K562 (cell line): Measurements from ENCODE around the gene RBBP5. TPM values are rescaled to one million over a fixed set of nuclear protein-coding genes. Genes with fewer than 3 reads are reported as not detected.
A peak's percentile ranks its signal among the peaks of the same experiment; 100 is the strongest.

Experiments
- ATAC-seq: fragments of 200-7000 bp; cut with Tn5 transposase; 3 replicates; pipeline ENCODE4 v1.9.1; 2020; ENCODE audit warnings: moderate library complexity
- BruUV-seq: library from RNA; stranded (reverse); fragments of 400-500 nt; replicated peaks from 2 replicates; lab custom pipeline; 2021; lab: Mats Ljungman, UMichigan
- CTCF ChIA-PET: fragments of 300-600 bp; formaldehyde crosslinking; extraction: SDS; loops from one replicate; lab custom pipeline; 2021; ENCODE audit warnings: low intra/inter-chr PET ratio; lab: Yijun Ruan, JAX
- POLR2A ChIA-PET: fragments of 300-600, 350-650 bp; sonication (Branson Sonifier 250); formaldehyde crosslinking; extraction: SDS; loops from one replicate; lab custom pipeline; 2021; ENCODE audit warnings: antibody characterized with exemption, inconsistent platforms; lab: Yijun Ruan, JAX
- DNase-seq, 4 experiments: peaks; one replicate each; pipeline versions ENCODE4 v3.0.0 to v3.0.0-alpha.2; 2011 to 2018; ENCODE audit warnings: low spot score in 3 of 4, mixed read lengths in 3 of 4; ENCODE audit errors: extremely low read depth in 1 of 4
- FAIRE-seq: peaks from 2 replicates; lab custom pipeline; 2011; peaks lifted over from hg19 to GRCh38; lab: Jason Lieb, UNC
- H2AFZ ChIP-seq: 2 replicates; pipeline ENCODE4 v1.6.0; 2011; ENCODE audit warnings: low read depth, low read length, control low read depth, inconsistent platforms
- H3K27ac ChIP-seq: fragments of 200-600 bp; 3 replicates; pipeline ENCODE4 v1.8.0; 2011; ENCODE audit warnings: low read depth, mild to moderate bottlenecking, control low read depth, inconsistent platforms, low read length, moderate library complexity, mixed read lengths; ENCODE audit errors: extremely low read depth
- H3K27me3 ChIP-seq, 2 experiments: fragments of 300-600 bp in 1 of 2; 2 replicates in 1 of 2; 3 replicates in 1 of 2; pipeline versions ENCODE4 v1.6.0 to v1.8.0; 2011; ENCODE audit warnings: inconsistent platforms in 2 of 2, low read length in 2 of 2, mild to moderate bottlenecking in 1 of 2, mixed read lengths in 1 of 2, moderate library complexity in 1 of 2; ENCODE audit not compliant: control insufficient read depth in 2 of 2, insufficient read depth in 2 of 2
- H3K36me3 ChIP-seq: fragments of 300-600 bp; 3 replicates; pipeline ENCODE4 v1.8.0; 2011; ENCODE audit warnings: mild to moderate bottlenecking, low read length, inconsistent platforms; ENCODE audit not compliant: control insufficient read depth, insufficient read depth
- H3K4me1 ChIP-seq, 2 experiments: fragments of 200-600 bp in 1 of 2; replicated peaks in 1 of 2; 2 replicates in 1 of 2; 3 replicates in 1 of 2; pipeline versions ENCODE4 v1.5.1 to v1.8.0; 2011; ENCODE audit warnings: inconsistent platforms in 2 of 2, low read length in 2 of 2, mild to moderate bottlenecking in 1 of 2, mixed read lengths in 1 of 2, moderate library complexity in 1 of 2; ENCODE audit not compliant: control insufficient read depth in 2 of 2, insufficient read depth in 2 of 2
- H3K4me2 ChIP-seq: 2 replicates; pipeline ENCODE4 v1.6.1; 2011; ENCODE audit warnings: low read length, control low read depth, inconsistent platforms, mixed read lengths; ENCODE audit not compliant: insufficient read depth
- H3K4me3 ChIP-seq: fragments of 200-600 bp; sonication (generic), shearing (Covaris generic); 2 replicates; pipeline ENCODE4 v1.5.1; 2016; ENCODE audit warnings: control low read depth, inconsistent platforms
- H3K79me2 ChIP-seq: fragments of 200-600 bp; 3 replicates; pipeline ENCODE4 v1.8.0; 2011; ENCODE audit warnings: low read length, inconsistent platforms; ENCODE audit not compliant: control insufficient read depth, insufficient read depth
- H3K9ac ChIP-seq, 2 experiments: 2 replicates each; pipeline versions ENCODE4 v1.6.0 to v1.6.1; 2011; ENCODE audit warnings: low read depth in 2 of 2, low read length in 2 of 2, control low read depth in 1 of 2, inconsistent platforms in 1 of 2, mild to moderate bottlenecking in 1 of 2, mixed read lengths in 1 of 2; ENCODE audit not compliant: insufficient read depth in 1 of 2
- H3K9me1 ChIP-seq: one replicate; pipeline ENCODE4 v1.6.0; 2011; ENCODE audit warnings: inconsistent platforms, mild to moderate bottlenecking, low read length, moderate library complexity; ENCODE audit not compliant: control insufficient read depth, insufficient read depth
- H3K9me3 ChIP-seq: replicated peaks from 2 replicates; pipeline ENCODE4 v1.5.1; 2011; ENCODE audit warnings: low read depth, low read length, inconsistent platforms; ENCODE audit not compliant: control insufficient read depth, insufficient read depth
- H4K20me1 ChIP-seq: replicated peaks from 2 replicates; pipeline ENCODE4 v1.6.1; 2011; ENCODE audit warnings: low read length, inconsistent platforms, mixed read lengths; ENCODE audit not compliant: control insufficient read depth, insufficient read depth
- POLR2B ChIP-seq: fragments of 450-650 bp; IDR thresholded peaks from 2 replicates; pipeline ENCODE4 v1.6.1; 2018; ENCODE audit warnings: low read depth; ENCODE audit not compliant: partially characterized antibody
- RHOXF2B ChIP-seq: fragments of 250-450 bp; sonication (Bioruptor Pico); conservative IDR thresholded peaks from 2 replicates; pipeline ENCODE4 v1.5.1; 2021
- SMARCE1 ChIP-seq: fragments of 450-650 bp; IDR thresholded peaks from 2 replicates; pipeline ENCODE4 v1.7.1; 2016; ENCODE audit warnings: mild to moderate bottlenecking
- ZBTB40 ChIP-seq, 2 experiments: fragments of 450-650 bp in 1 of 2; sonication (generic) in 1 of 2; formaldehyde crosslinking in 1 of 2; IDR thresholded peaks; 2 replicates each; pipeline versions ENCODE4 v1.7.1 to v1.9.0; 2016 to 2022; ENCODE audit warnings: inconsistent platforms in 1 of 2, mild to moderate bottlenecking in 1 of 2, missing genetic modification reagents in 1 of 2
- ZFX ChIP-seq: sonication (generic); formaldehyde crosslinking; IDR thresholded peaks from 2 replicates; pipeline ENCODE4 v1.8.0; 2022; ENCODE audit warnings: mild to moderate bottlenecking, missing genetic modification reagents, moderate library complexity
- ZNF780A ChIP-seq: fragments of 250-450 bp; sonication (Bioruptor Pico); IDR thresholded peaks from 2 replicates; pipeline ENCODE4 v1.5.0; 2021; ENCODE audit warnings: mild to moderate bottlenecking
- WGBS: fragments of 100-300 bp; shearing (Covaris generic); methylation state at CpG from one replicate; pipeline ENCODE4 v1.1.6; 2016; ENCODE audit warnings: low coverage, mixed read lengths; ENCODE audit not compliant: insufficient coverage; ENCODE audit errors: missing lambda C conversion rate; 5-methylcytosine and 5-hydroxymethylcytosine counted together
- in situ Hi-C: fragments of 300-500 bp; cut with MboI; formaldehyde crosslinking; loops from 4 replicates; pipeline ENCODE4 v1.15.0; 2018; ENCODE audit warnings: inconsistent platforms, mixed read lengths
- intact Hi-C: fragments of 100-400 bp; cut with micrococcal nuclease; formaldehyde crosslinking; loops from 2 replicates; pipeline ENCODE4 v1.14.2; 2022
- polyA plus RNA-seq, 8 experiments: library from polyadenylated mRNA; depleted of rRNA in 4 of 8; stranded (reverse) in 5 of 8; unstranded in 3 of 8; fragments of >200 nt; fragmentation: Nextera tagmentation in 2 of 8; fragmentation: Illumina TruSeq in 1 of 8; extraction: Ambion mirVana in 2 of 8; extraction: Trizol in 1 of 8; gene quantifications; 2 replicates each; pipeline versions ENCODE4 v1.2.1 to v1.2.3, GENCODE V29; 2011 to 2014; ENCODE audit warnings: inconsistent platforms in 1 of 8, missing spikeins in 1 of 8
- total RNA-seq, 7 experiments: library from RNA; depleted of rRNA in 6 of 7; stranded (reverse); fragments of >200 nt in 6 of 7; fragmentation: Illumina TruSeq in 2 of 7; extraction: Trizol in 2 of 7; gene quantifications; 2 replicates each; pipeline versions ENCODE4 v1.2.1 to v1.2.3, GENCODE V29; 2011 to 2021; ENCODE audit warnings: low replicate concordance in 1 of 7
- TF ChIP-seq, protein P1 (sequence below): fragments of 450-650 bp; conservative IDR thresholded peaks from 2 replicates; pipeline ENCODE4 v1.6.1; 2016; ENCODE audit warnings: missing genetic modification characterization, low read depth, mild to moderate bottlenecking, missing compliant biosample characterization, moderate library complexity
- TF ChIP-seq, protein P2 (sequence below): fragments of 450-650 bp; conservative IDR thresholded peaks from 2 replicates; pipeline ENCODE4 v1.6.1; 2016; ENCODE audit warnings: missing genetic modification characterization, low read depth, mild to moderate bottlenecking, control low read depth, missing compliant biosample characterization

RBBP5 gene
- total and polyA plus RNA-seq, 9 of the 15 experiments (the other 6 are each of a cell fraction or from before 2014, with no cell fraction given): 17.2 to 37.4 (median 28.4) TPM

GRCh38 chr1:205124726-205125125 is 2.9 kb upstream of the RBBP5 start (continued):
- TF ChIP-seq SMARCE1 (peak; percentile 48; the same call in 1 of the 2 replicates), ZNF780A (no peak)
- TF ChIP-seq, protein P1, sequence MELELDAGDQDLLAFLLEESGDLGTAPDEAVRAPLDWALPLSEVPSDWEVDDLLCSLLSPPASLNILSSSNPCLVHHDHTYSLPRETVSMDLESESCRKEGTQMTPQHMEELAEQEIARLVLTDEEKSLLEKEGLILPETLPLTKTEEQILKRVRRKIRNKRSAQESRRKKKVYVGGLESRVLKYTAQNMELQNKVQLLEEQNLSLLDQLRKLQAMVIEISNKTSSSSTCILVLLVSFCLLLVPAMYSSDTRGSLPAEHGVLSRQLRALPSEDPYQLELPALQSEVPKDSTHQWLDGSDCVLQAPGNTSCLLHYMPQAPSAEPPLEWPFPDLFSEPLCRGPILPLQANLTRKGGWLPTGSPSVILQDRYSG (tag): no peak

GRCh38 chr1:205122489-205122882 is 708 bp upstream of the RBBP5 start:
- BruUV-seq: TSS peak; percentile 99
- ATAC-seq (peak; percentile 43), DNase-seq (no peak), FAIRE-seq (no peak)
- intact Hi-C loops: loop anchor here (1.0 to 5.0 kb wide), 5 partner anchors 35 to 134 kb away; partner anchors contain the start of gene DSTYK
- 16% methylated on average over 9 of the region's 9 CpGs for WGBS
- Histone ChIP-seq H3K27ac (peak overlapping the region; percentile 98), H3K4me3 (peak overlapping the region; percentile 73), H3K36me3 (peaks cover 24% of the 10 kb centered on the region; the same call in 2 of the 3 replicates), H3K79me2 (peaks cover 44% of the 10 kb centered on the region), H4K20me1 (peaks cover 8% of the 10 kb centered on the region; the same call in 1 of the 2 replicates), H3K9me1 (no peaks in the 10 kb centered on the region), H3K9me3 (no peaks in the 10 kb centered on the region), H3K4me2 (peak overlapping the region; percentile 95), H3K9ac (peak overlapping the region; percentile 94 to 96; a peak in 3 of 4 replicates), H3K27me3 (no peaks in the 10 kb centered on the region), H2AFZ (peak overlapping the region; percentile 96), H3K4me1 (peaks cover 18 to 19% of the 10 kb centered on the region in 2 experiments; a peak in 4 of 5 replicates)
- ChIA-PET POLR2A (interaction anchor here (0.8 to 5.9 kb wide), 17 partner anchors 8 to 141 kb away, joined by 3 to 55 read pairs (median 5); no protein-coding TSS in a partner anchor), CTCF (interaction anchor here (1.7 kb wide), 1 partner anchor 134 kb away, joined by 7 read pairs; no protein-coding TSS in a partner anchor)
- in situ Hi-C loops: no loop called here
- TF ChIP-seq RHOXF2B (CRISPR knock-in tag) (no peak), ZFX (CRISPR knock-in tag) (peak; percentile 27; the same call in 1 of the 2 replicates), POLR2B (peak; percentile 6), ZBTB40 (IDR thresholded peaks at IDR 0.05) (no peak), ZBTB40 (CRISPR knock-in tag; IDR thresholded peaks at IDR 0.05) (no peak)
- TF ChIP-seq, protein P2, sequence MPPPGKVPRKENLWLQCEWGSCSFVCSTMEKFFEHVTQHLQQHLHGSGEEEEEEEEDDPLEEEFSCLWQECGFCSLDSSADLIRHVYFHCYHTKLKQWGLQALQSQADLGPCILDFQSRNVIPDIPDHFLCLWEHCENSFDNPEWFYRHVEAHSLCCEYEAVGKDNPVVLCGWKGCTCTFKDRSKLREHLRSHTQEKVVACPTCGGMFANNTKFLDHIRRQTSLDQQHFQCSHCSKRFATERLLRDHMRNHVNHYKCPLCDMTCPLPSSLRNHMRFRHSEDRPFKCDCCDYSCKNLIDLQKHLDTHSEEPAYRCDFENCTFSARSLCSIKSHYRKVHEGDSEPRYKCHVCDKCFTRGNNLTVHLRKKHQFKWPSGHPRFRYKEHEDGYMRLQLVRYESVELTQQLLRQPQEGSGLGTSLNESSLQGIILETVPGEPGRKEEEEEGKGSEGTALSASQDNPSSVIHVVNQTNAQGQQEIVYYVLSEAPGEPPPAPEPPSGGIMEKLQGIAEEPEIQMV (tag): no peak
